H9 (cell line): ENCODE results near the gene LRRC3. TPM values are rescaled to one million over a fixed set of nuclear protein-coding genes. Genes with fewer than 3 reads are reported as not detected.

Experiments used
- DNase-seq: peaks from one replicate; pipeline ENCODE4 v3.0.0-alpha.2; 2017
- H2AFZ ChIP-seq: one replicate; pipeline ENCODE4 v1.6.1; 2013; ENCODE audit warnings: mild to moderate bottlenecking, low read length, control low read depth, moderate library complexity
- H2AK5ac ChIP-seq: 2 replicates; pipeline ENCODE4 v1.6.1; 2013; ENCODE audit warnings: low read length, control low read depth, mixed read lengths; ENCODE audit not compliant: insufficient read length
- H2BK120ac ChIP-seq: one replicate; pipeline ENCODE4 v1.6.1; 2013; ENCODE audit warnings: low read depth, mild to moderate bottlenecking, low read length, control low read depth, inconsistent platforms; ENCODE audit not compliant: poor library complexity, severe bottlenecking
- H2BK12ac ChIP-seq: 2 replicates; pipeline ENCODE4 v1.6.1; 2013; ENCODE audit warnings: low read length, control low read depth, mixed read lengths, low read depth; ENCODE audit not compliant: insufficient read length
- H2BK15ac ChIP-seq: 2 replicates; pipeline ENCODE4 v1.6.1; 2013; ENCODE audit warnings: low read depth, low read length, control low read depth
- H2BK20ac ChIP-seq: one replicate; pipeline ENCODE4 v1.6.1; 2013; ENCODE audit warnings: low read depth, mild to moderate bottlenecking, low read length, control low read depth, inconsistent platforms; ENCODE audit not compliant: poor library complexity, severe bottlenecking
- H2BK5ac ChIP-seq: 2 replicates; pipeline ENCODE4 v1.6.1; 2013; ENCODE audit warnings: low read length, control low read depth, mixed read lengths; ENCODE audit not compliant: insufficient read length
- H3K14ac ChIP-seq: 2 replicates; pipeline ENCODE4 v1.6.1; 2013; ENCODE audit warnings: low read length, control low read depth; ENCODE audit not compliant: insufficient read depth
- H3K18ac ChIP-seq: 2 replicates; pipeline ENCODE4 v1.6.1; 2013; ENCODE audit warnings: low read depth, mild to moderate bottlenecking, mixed read lengths, low read length, control low read depth; ENCODE audit not compliant: insufficient read length
- H3K23ac ChIP-seq: 2 replicates; pipeline ENCODE4 v1.6.1; 2013; ENCODE audit warnings: low read length, control low read depth, mixed read lengths, low read depth; ENCODE audit not compliant: insufficient read length
- H3K23me2 ChIP-seq: 2 replicates; pipeline ENCODE4 v1.6.1; 2013; ENCODE audit warnings: low read depth, mild to moderate bottlenecking, mixed read lengths, low read length, control low read depth; ENCODE audit not compliant: insufficient read length, poor library complexity, severe bottlenecking
- H3K27ac ChIP-seq: 2 replicates; pipeline ENCODE4 v1.5.1; 2013; ENCODE audit warnings: low read length, control low read depth, mixed read lengths, low read depth; ENCODE audit not compliant: insufficient read length
- H3K27me3 ChIP-seq: 2 replicates; pipeline ENCODE4 v1.6.1; 2013; ENCODE audit warnings: low read length, control low read depth, inconsistent platforms; ENCODE audit not compliant: insufficient read depth
- H3K4ac ChIP-seq: 2 replicates; pipeline ENCODE4 v1.6.1; 2013; ENCODE audit warnings: low read depth, mild to moderate bottlenecking, control low read depth, inconsistent platforms, low read length, moderate library complexity
- H3K4me1 ChIP-seq: 2 replicates; pipeline ENCODE4 v1.6.1; 2013; ENCODE audit warnings: low read length, control low read depth, inconsistent platforms; ENCODE audit not compliant: insufficient read depth
- H3K4me2 ChIP-seq: 2 replicates; pipeline ENCODE4 v1.6.1; 2013; ENCODE audit warnings: low read length, control low read depth, mixed read lengths; ENCODE audit not compliant: insufficient read length, insufficient read depth
- H3K56ac ChIP-seq: 2 replicates; pipeline ENCODE4 v1.6.1; 2013; ENCODE audit warnings: low read depth, mild to moderate bottlenecking, mixed read lengths, low read length, control low read depth; ENCODE audit not compliant: insufficient read length
- H3K79me1 ChIP-seq: 2 replicates; pipeline ENCODE4 v1.6.1; 2013; ENCODE audit warnings: low read depth, mild to moderate bottlenecking, moderate library complexity, low read length, control low read depth, inconsistent platforms; ENCODE audit not compliant: insufficient read depth, poor library complexity, severe bottlenecking
- H3K79me2 ChIP-seq: 2 replicates; pipeline ENCODE4 v1.6.1; 2013; ENCODE audit warnings: low read length, control low read depth, inconsistent platforms; ENCODE audit not compliant: insufficient read depth
- H3K9ac ChIP-seq: 2 replicates; pipeline ENCODE4 v1.6.1; 2013; ENCODE audit warnings: low read length, control low read depth, mixed read lengths; ENCODE audit not compliant: insufficient read length; ENCODE audit errors: extremely low read depth
- H3K9me3 ChIP-seq: one replicate; pipeline ENCODE4 v1.6.1; 2013; ENCODE audit warnings: low read depth, low read length, inconsistent platforms; ENCODE audit not compliant: control insufficient read depth
- H3T11ph ChIP-seq: one replicate; pipeline ENCODE4 v1.6.1; 2013; ENCODE audit warnings: mild to moderate bottlenecking, low read length, control low read depth, inconsistent platforms
- H4K20me1 ChIP-seq: one replicate; pipeline ENCODE4 v1.6.1; 2013; ENCODE audit not compliant: control insufficient read depth, insufficient read length, insufficient read depth
- H4K5ac ChIP-seq: 2 replicates; pipeline ENCODE4 v1.6.1; 2013; ENCODE audit warnings: low read depth, mild to moderate bottlenecking, mixed read lengths, low read length, control low read depth; ENCODE audit not compliant: insufficient read length
- H4K8ac ChIP-seq: replicated peaks from 2 replicates; pipeline ENCODE4 v1.6.1; 2013; ENCODE audit warnings: low read length, control low read depth, mixed read lengths, low read depth; ENCODE audit not compliant: insufficient read length
- H4K91ac ChIP-seq: 2 replicates; pipeline ENCODE4 v1.6.1; 2013; ENCODE audit warnings: low read depth, mild to moderate bottlenecking, moderate library complexity, mixed read lengths, low read length, control low read depth; ENCODE audit not compliant: insufficient read length
- H3K27ac Mint-ChIP-seq, 3 experiments: 2 replicates in 2 of 3; 3 replicates in 1 of 3; pipeline ENCODE4 v1.8.0; 2020 to 2021; ENCODE audit warnings: mixed read lengths in 3 of 3, mild to moderate bottlenecking in 1 of 3, moderate library complexity in 1 of 3
- H3K27me3 Mint-ChIP-seq: 2 replicates; pipeline ENCODE4 v1.8.0; 2021; ENCODE audit warnings: low read depth, mild to moderate bottlenecking, moderate library complexity, mixed read lengths
- H3K36me3 Mint-ChIP-seq, 3 experiments: 2 replicates in 2 of 3; 3 replicates in 1 of 3; pipeline ENCODE4 v1.8.0; 2020 to 2021; ENCODE audit warnings: low read depth in 3 of 3, mixed read lengths in 3 of 3; ENCODE audit not compliant: insufficient read depth in 1 of 3
- H3K4me1 Mint-ChIP-seq, 2 experiments: 2 replicates each; pipeline ENCODE4 v1.8.0; 2020; ENCODE audit warnings: mixed read lengths in 2 of 2
- H3K4me3 Mint-ChIP-seq, 2 experiments: 2 replicates in 1 of 2; 3 replicates in 1 of 2; pipeline ENCODE4 v1.8.0; 2020 to 2021; ENCODE audit warnings: mild to moderate bottlenecking in 2 of 2, mixed read lengths in 2 of 2, moderate library complexity in 1 of 2
- H3K9me3 Mint-ChIP-seq, 2 experiments: 2 replicates in 1 of 2; 3 replicates in 1 of 2; pipeline ENCODE4 v1.8.0; 2020; ENCODE audit warnings: mild to moderate bottlenecking in 2 of 2, mixed read lengths in 2 of 2, moderate library complexity in 1 of 2
- CTCF ChIP-seq: fragments of 200-600 bp; sonication (generic); conservative IDR thresholded peaks from 3 replicates; pipeline ENCODE4 v1.8.0; 2021; ENCODE audit warnings: antibody characterized with exemption, mild to moderate bottlenecking
- WGBS: extraction: QIAGEN DNeasy Blood & Tissue Kit; methylation state at CpG from one replicate; pipeline ENCODE4 v1.1.7; 2013; ENCODE audit warnings: missing lambda C conversion rate, low lambda C conversion rate, mixed read lengths; ENCODE audit not compliant: insufficient read length; ENCODE audit errors: extremely low coverage; 5-methylcytosine and 5-hydroxymethylcytosine counted together
- total RNA-seq: library from RNA; stranded (reverse); gene quantifications from 2 replicates; pipeline ENCODE4 v1.2.1, GENCODE V29; 2021

The LRRC3 gene
- total RNA-seq, 1 experiment from 2014 or later, result 3.1 TPM

GRCh38 chr21:44461005-44461404 is 5.7 kb downstream of the LRRC3 start:
- Mint-ChIP-seq H3K27me3 (peaks cover 3% of the 10 kb centered on the region; the same call in 1 of the 2 replicates), H3K9me3 (no peaks in the 10 kb centered on the region; a peak in 1 of 5 replicates), H3K27ac (no peak overlapping the region), H3K4me3 (no peak overlapping the region), H3K36me3 (peaks cover 0 to 2% (median 0%) of the 10 kb centered on the region in 3 experiments; a peak in 1 of 7 replicates), H3K4me1 (peaks cover 0 to 8% of the 10 kb centered on the region in 2 experiments; a peak in 3 of 4 replicates)
- Histone ChIP-seq H4K8ac (no peak overlapping the region), H3K23ac (no peak overlapping the region), H3T11ph (no peak overlapping the region), H2BK5ac (no peak overlapping the region), H4K20me1 (no peaks in the 10 kb centered on the region), H4K5ac (no peak overlapping the region), H3K27ac (no peak overlapping the region), H3K4me2 (no peak overlapping the region), H2BK12ac (no peak overlapping the region), H3K23me2 (peaks cover 2% of the 10 kb centered on the region), H3K27me3 (no peaks in the 10 kb centered on the region), H3K14ac (no peak overlapping the region), H2AFZ (no peak overlapping the region), H3K18ac (no peak overlapping the region), H3K56ac (no peak overlapping the region), H4K91ac (no peak overlapping the region), H3K79me2 (no peaks in the 10 kb centered on the region), H2BK15ac (no peak overlapping the region), H2AK5ac (no peak overlapping the region), H2BK120ac (no peak overlapping the region), H3K9ac (no peak overlapping the region), H2BK20ac (no peak overlapping the region), H3K4ac (no peak overlapping the region), H3K79me1 (no peaks in the 10 kb centered on the region), H3K4me1 (no peaks in the 10 kb centered on the region), H3K9me3 (no peaks in the 10 kb centered on the region)
- TF ChIP-seq CTCF, result no peak
- no CpG with 5 or more reads among the region's 8 CpGs for WGBS
- DNase-seq, result no peak
